Measurements from ENCODE around the gene WNT8B. TPM values are rescaled to one million over a fixed set of nuclear protein-coding genes. Genes with fewer than 3 reads are reported as not detected.

WNT8B gene
- total RNA-seq, 1 experiment from 2014 or later = not detected

- no peak for DNase-seq (ENCODE audit: low read depth)
These were observed 21.3 kb downstream of the WNT8B start for GRCh38 chr10:100483876-100484666.

DNA sequence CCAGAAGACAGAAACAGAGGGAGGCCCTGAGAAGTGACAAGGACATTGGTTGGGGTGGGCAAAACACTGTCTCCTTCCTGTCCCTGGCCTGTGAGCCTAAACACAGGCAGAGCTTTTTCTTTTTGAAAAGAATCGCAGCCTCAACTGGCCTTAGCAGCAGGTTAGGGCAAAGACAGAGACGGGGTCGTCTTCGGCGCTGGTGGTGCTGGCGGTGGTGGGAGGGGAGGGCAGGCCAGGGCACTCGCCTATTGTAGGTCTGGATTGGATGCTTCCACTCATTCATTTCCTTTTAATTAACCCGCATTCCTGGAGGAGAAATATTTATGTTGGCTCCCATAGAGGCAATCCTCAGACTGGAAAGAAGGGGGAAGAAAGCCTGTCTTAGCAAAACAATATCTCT is 22.6 kb downstream of the WNT8B start:
- DNase-seq (ENCODE audit: low read depth) = no peak

DNA sequence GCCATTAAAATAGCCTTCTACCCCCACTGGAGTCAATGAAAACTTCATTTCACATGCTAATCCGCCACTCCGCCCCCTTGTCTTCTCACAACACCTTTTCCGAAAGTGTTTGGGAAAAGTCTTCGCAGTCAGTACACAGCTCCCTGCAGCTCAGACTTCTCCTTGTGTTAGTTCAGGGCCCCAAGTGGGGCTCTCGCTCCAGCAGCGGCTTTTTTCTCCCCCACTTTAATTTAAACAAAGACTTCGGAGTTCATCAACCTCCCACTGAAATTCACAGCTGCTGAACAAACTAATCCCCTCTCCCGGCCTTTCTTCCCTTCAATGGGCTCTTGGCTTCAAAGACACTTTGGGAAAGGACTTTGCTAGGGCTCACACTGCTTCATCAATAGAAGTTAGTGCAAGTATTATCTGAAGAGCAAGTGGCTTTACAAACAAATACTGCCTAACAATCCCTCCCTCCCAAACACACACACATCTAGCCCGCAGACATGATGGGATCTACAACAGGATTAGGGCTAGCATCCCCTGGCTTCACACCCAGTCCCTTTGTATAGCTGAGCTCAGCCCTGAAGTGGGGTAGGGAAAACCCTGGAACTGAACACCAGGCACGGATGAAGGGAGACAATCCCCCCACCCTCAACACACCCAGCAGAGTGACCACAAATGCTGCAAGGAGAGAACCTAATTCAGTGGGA is 23.1 kb downstream of the WNT8B start:
- DNase-seq (ENCODE audit: low read depth) = no peak

- no peak for DNase-seq (ENCODE audit: low read depth)
These were observed 24.7 kb downstream of the WNT8B start for GRCh38 chr10:100487529-100487928.

DNA sequence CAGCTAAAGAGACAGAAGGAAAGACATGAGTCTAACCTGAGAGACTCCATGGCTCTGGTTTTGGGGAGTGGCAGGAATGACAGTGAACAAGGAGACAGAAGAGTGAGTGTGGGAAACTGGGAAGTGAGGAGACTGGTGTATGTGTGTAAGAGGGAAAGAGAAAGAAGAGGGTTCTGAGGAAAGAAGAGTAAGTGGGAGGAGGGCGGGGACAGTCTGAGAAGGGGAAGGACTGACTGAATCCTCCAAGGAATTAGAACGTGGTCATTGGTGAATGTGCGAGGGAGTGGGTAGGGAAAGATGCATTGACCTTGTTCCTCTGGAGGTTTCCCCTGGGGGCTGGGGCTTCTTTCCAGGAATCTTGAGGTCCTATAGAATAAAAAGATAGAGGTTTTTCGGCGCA is 26.6 kb downstream of the WNT8B start:
- no peak for DNase-seq (ENCODE audit: low read depth)

GRCh38 chr10:100490531-100490930 is 27.7 kb downstream of the WNT8B start:
- no peak for DNase-seq (ENCODE audit: low read depth)

GRCh38 chr10:100496567-100496966 is 33.8 kb downstream of the WNT8B start:
- no peak for DNase-seq (ENCODE audit: low read depth)

GRCh38 chr10:100498059-100498458 is 35.2 kb downstream of the WNT8B start:
- no peak for DNase-seq (ENCODE audit: low read depth)

DNA sequence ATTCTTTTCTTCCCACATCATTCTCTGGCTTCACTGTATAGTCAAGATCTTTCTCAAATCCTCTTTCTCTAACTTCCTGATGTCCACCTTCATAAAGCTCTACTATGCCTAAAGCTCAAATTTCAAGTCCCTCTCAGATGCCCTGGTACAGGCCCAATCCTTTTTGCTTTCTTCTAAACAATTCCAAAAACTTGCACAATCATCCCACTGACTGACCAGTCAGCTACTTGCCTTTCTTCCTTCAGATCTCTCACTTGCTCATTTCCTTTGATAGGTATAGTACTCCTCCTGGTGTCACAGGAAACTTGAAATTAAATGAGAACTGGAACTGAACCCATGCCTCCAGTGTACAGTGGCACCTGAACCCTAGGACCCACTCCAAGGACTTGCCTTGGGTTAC is 38.6 kb downstream of the WNT8B start:
- no peak for DNase-seq (ENCODE audit: low read depth)

GRCh38 chr10:100502926-100503494 is 40.2 kb downstream of the WNT8B start:
- DNase-seq (ENCODE audit: low read depth) = no peak

- DNase-seq (ENCODE audit: low read depth) = no peak
These were observed 41.3 kb downstream of the WNT8B start for GRCh38 chr10:100504096-100504495.

GRCh38 chr10:100505164-100505563 is 42.4 kb downstream of the WNT8B start:
- no peak for DNase-seq (ENCODE audit: low read depth)

DNA sequence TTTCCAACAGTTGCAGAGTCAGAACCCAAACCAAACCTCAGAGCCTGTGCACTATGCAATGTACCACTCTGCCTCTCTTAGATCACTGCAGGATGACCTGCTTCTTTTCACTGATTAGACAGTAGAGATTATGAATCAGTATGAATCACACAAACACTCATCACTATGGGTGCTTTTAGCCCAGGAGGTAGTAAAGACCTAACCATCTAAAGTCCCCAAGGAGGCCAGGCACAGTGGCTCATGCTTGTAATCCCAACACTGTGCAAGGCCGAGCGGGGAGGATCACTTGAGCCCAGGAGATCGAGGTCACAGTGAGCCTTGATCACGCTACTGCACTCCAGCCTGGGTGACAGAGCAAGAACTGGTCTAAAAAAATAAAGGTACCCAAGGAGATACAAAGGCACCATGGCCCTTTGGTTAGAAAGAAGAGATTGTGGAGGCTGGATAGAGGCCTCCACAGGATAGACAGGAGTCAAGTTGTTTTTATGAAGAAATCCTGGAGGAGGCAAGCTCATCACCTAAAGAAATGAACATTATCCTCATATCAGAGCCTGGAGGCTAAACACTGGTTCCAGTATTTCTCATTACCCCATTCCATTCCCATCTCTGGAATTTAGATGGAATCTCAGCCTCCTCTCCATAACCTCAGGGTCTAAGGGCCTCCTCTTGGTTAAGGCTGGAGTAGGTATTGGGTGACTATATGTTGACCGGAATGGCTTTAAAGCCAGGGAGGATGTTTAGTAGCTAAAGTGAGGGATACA is 44.0 kb downstream of the WNT8B start:
- DNase-seq (ENCODE audit: low read depth) = peak; percentile 58

DNA sequence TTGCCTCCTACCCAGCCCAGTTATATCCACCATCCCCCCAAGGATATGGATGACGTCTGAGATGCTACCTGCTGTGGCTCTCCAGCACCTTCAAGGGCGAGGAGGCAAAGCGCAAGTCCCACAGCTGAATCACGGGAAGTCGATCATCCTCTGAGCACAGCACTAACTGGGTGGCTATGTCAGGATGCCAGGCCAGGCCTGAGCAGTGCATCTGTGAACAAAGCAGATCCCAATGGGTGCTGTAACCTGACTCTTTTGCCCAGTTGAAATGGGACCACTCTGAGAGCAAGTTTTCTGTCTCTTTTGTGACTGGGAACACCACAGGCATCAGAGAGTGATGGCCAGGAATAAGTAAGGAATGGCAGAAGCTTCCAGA is 44.5 kb downstream of the WNT8B start:
- DNase-seq (ENCODE audit: low read depth) = no peak

- no peak for DNase-seq (ENCODE audit: low read depth)
These were observed 45.5 kb downstream of the WNT8B start for GRCh38 chr10:100508266-100508665.

DNA sequence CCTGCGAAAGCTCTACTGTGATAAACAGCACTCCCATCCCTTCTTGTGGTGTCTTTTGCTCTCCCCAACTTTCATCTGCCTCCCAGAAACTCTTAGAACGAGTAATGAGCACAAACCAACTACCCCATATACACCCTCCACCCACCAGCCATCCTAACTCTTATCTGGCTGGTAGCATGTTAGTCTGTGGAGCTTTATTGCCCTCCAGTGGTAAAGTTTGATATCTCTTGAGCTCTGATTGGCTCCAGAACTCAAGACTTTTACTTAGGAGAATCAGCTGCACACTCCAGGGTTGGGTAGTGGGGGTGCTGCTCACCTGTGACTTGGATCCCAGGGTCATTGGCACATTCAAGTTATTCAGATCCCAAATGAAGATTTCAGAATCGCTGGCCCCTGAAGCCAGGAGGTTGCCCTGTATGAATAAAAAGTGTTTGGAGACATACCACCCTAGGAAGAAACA is 45.9 kb downstream of the WNT8B start:
- DNase-seq (ENCODE audit: low read depth) = peak; percentile 43

DNA sequence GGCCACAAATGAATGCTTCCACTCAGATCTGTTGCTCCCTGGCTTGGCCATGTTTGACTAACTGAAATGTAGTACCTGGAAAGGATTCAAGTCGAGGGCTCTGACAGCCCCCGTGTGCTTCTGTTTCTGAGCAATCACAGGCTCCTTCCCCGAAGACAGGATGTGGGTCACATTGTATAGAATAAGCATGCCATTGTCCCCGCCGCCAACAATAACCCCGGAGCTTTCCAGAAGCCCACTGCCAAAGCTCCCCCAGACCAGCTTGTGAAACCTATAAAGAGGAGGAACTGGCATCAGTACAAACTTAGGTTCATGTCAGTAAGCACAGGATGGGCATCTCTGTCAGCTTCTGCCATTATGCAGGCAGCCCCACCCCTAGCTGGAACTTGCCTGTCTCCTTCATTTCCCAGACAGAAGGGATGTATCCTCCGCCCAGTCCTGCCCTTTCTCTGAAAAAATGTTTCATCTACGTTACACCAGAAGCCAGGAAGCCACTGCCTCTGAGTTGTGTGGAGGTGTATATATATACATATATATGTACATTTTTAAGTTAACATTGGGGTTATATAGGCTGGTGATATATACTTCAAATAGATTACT is 46.5 kb downstream of the WNT8B start:
- DNase-seq (ENCODE audit: low read depth) = no peak

- DNase-seq (ENCODE audit: low read depth) = no peak
These were observed 47.9 kb downstream of the WNT8B start for GRCh38 chr10:100510533-100511308.

DNA sequence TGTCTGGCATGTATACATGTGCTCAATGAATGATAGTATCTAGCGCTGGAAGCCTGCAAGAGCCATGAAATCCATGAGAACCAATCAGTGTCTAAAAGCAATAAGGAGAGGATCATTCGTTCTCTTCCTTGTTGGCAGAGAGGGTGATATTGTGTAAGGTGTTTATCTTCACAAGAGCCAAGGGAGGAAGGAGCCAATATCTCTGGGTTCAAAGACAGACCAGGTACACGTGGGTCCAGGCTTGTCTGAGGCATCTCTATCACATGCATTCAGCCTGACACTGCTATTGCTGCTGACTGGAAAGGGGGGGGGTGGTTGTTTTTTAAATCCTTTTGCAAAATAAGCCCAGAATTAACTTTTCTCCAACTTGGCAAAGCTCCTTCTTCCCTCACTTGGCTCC is 52.8 kb downstream of the WNT8B start:
- DNase-seq (ENCODE audit: low read depth) = no peak

DNA sequence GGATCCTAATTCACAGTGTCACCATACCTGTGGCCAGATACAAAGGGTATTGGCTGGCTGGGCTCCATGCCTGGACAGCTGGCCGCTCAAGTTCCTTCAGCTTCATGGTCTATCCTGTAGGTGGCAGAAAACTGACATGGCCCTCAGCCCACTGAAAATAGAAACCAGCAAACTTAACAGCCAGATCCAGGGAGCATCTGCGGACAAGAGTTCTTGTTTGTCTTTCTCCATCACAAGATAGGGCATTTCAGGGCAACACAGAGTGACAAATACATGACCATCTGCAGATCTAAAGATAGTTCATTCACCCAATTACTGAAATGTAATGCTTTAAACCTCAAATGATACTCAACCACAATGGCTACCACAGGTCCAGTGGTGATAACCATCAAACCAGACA is 54.0 kb downstream of the WNT8B start:
- peak; percentile 49 for DNase-seq (ENCODE audit: low read depth)

DNA sequence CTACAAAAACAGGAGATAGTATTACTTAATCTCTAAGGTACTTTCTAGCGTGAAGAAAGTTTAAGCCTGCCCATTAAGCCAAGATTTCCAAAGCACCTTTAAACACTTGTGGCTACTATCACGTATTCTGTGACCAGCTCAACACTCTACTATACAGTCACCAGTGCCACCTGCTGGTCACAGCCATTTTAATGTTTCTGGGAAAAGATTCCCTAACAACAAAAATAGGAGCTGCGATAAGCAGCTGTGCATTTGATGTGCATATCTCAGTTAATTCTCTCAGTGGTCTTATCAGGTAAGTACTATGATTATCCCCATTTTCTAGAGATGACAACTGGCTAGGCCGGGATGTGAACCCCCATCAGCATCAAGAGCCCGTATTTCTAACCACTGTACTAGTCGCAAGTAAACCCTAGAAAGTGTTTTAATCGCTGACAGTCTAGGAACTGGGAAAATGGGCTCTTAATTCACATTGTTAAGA is 56.0 kb downstream of the WNT8B start:
- peak; percentile 56 for DNase-seq (ENCODE audit: low read depth)
